B cell (primary cell): ENCODE results near the gene ATG4B. TPM values are rescaled to one million over a fixed set of nuclear protein-coding genes. Genes with fewer than 3 reads are reported as not detected.

Experiments
- ATAC-seq: fragments of 200-7000 bp; cut with Tn5 transposase; one replicate; pipeline ENCODE4 v1.10.0; 2021; ENCODE audit warnings: low read depth, mild to moderate bottlenecking, moderate number of reproducible peaks, moderate library complexity
- CTCF ChIA-PET: fragments of 350-600 bp; sonication (Branson Sonifier 250); formaldehyde crosslinking; loops from one replicate; lab custom pipeline; 2021; ENCODE audit warnings: antibody characterized with exemption, inconsistent platforms; lab: Charles Lee
- POLR2A ChIA-PET: fragments of 350-600 bp; sonication (Branson Sonifier 250); formaldehyde crosslinking; loops from one replicate; lab custom pipeline; 2021; ENCODE audit warnings: antibody characterized with exemption; lab: Charles Lee
- DNase-seq: peaks from one replicate; pipeline ENCODE4 v3.0.0; 2013
- H2AFZ ChIP-seq: 2 replicates; pipeline ENCODE4 v1.6.1; 2012; ENCODE audit warnings: mild to moderate bottlenecking, low read depth, low read length; ENCODE audit not compliant: insufficient read depth, poor library complexity, severe bottlenecking
- H3K27ac ChIP-seq, 2 donors: 1 replicate in 1 of 2; 2 replicates in 1 of 2; pipeline ENCODE4 v1.5.1; 2012 to 2013; ENCODE audit warnings: low read length in 2 of 2, mild to moderate bottlenecking in 2 of 2, moderate library complexity in 1 of 2
- H3K27me3 ChIP-seq, 4 experiments: fragments of 200-600 bp in 1 of 4; sonication (generic) in 1 of 4; replicated peaks in 1 of 4; 1 replicate in 2 of 4; 2 replicates in 2 of 4; pipeline versions ENCODE4 v1.6.1 to v1.7.0; 2013 to 2016; ENCODE audit warnings: low read length in 3 of 4, mild to moderate bottlenecking in 2 of 4, mixed read lengths in 1 of 4, moderate library complexity in 1 of 4; ENCODE audit not compliant: insufficient read depth in 4 of 4, control insufficient read depth in 3 of 4; ENCODE audit errors: control extremely low read depth in 1 of 4
- H3K36me3 ChIP-seq, 2 experiments: replicated peaks in 1 of 2; 1 replicate in 1 of 2; 2 replicates in 1 of 2; pipeline versions ENCODE4 v1.6.1 to v1.7.1; 2013; ENCODE audit warnings: low read length in 1 of 2; ENCODE audit not compliant: insufficient read depth in 2 of 2, control insufficient read depth in 1 of 2; ENCODE audit errors: control extremely low read depth in 1 of 2, extremely low read depth in 1 of 2
- H3K4me1 ChIP-seq, 2 donors: fragments of 200-600 bp in 1 of 2; sonication (generic) in 1 of 2; 1 replicate in 1 of 2; 2 replicates in 1 of 2; pipeline versions ENCODE4 v1.5.1 to v1.6.1; 2013 to 2017; ENCODE audit warnings: low read length in 2 of 2; ENCODE audit not compliant: control insufficient read depth in 2 of 2, insufficient read depth in 2 of 2
- H3K4me2 ChIP-seq: replicated peaks from 2 replicates; pipeline ENCODE3; 2012; ENCODE audit warnings: mild to moderate bottlenecking, low read depth, low read length; ENCODE audit not compliant: poor library complexity, severe bottlenecking
- H3K4me3 ChIP-seq, 5 experiments: fragments of 200-600 bp in 1 of 5; sonication (generic) in 1 of 5; 1 replicate in 3 of 5; 2 replicates in 2 of 5; pipeline versions ENCODE4 v1.5.1 to v1.7.0; 2011 to 2016; ENCODE audit warnings: low read length in 4 of 5, mild to moderate bottlenecking in 4 of 5, low read depth in 2 of 5, control low read depth in 1 of 5, moderate library complexity in 1 of 5; ENCODE audit not compliant: insufficient read depth in 1 of 5; ENCODE audit errors: control extremely low read depth in 1 of 5, extremely low read depth in 1 of 5
- H3K79me2 ChIP-seq: fragments of 200-600 bp; sonication (generic); one replicate; pipeline ENCODE4 v1.6.0; 2016; ENCODE audit warnings: low read length; ENCODE audit not compliant: control insufficient read depth, insufficient read depth
- H3K9ac ChIP-seq: fragments of 200-600 bp; sonication (generic); 2 replicates; pipeline ENCODE4 v1.6.1; 2017; ENCODE audit warnings: mild to moderate bottlenecking, low read length, moderate library complexity
- H3K9me3 ChIP-seq, 3 donors: one replicate each; pipeline versions ENCODE4 v1.6.1 to v1.7.1; 2013; ENCODE audit warnings: low read length in 2 of 3; ENCODE audit not compliant: control insufficient read depth in 2 of 3, insufficient read depth in 1 of 3; ENCODE audit errors: control extremely low read depth in 1 of 3
- H4K20me1 ChIP-seq: 2 replicates; pipeline ENCODE4 v1.6.0; 2012; ENCODE audit warnings: mild to moderate bottlenecking, low read length; ENCODE audit not compliant: insufficient read depth, control insufficient read depth, poor library complexity, severe bottlenecking
- H3K27ac Mint-ChIP-seq: one replicate; pipeline ENCODE4 v1.8.0; 2021; ENCODE audit warnings: mixed read lengths
- H3K27me3 Mint-ChIP-seq: one replicate; pipeline ENCODE4 v1.8.0; 2021; ENCODE audit warnings: mixed read lengths
- H3K4me1 Mint-ChIP-seq: one replicate; pipeline ENCODE4 v1.8.0; 2021; ENCODE audit warnings: mixed read lengths
- H3K4me3 Mint-ChIP-seq: one replicate; pipeline ENCODE4 v1.8.0; 2021; ENCODE audit warnings: mixed read lengths
- H3K9me3 Mint-ChIP-seq: one replicate; pipeline ENCODE4 v1.8.0; 2022; ENCODE audit warnings: mixed read lengths; ENCODE audit not compliant: insufficient read depth
- CTCF ChIP-seq: fragments of 200-600 bp; IDR thresholded peaks from one replicate; pipeline ENCODE4 v1.8.0; 2022; ENCODE audit warnings: antibody characterized with exemption, mild to moderate bottlenecking
- EZH2 ChIP-seq: IDR thresholded peaks from 2 replicates; pipeline ENCODE4 v1.6.1; 2012; ENCODE audit warnings: borderline replicate concordance, low read depth, mild to moderate bottlenecking, moderate library complexity, low read length; ENCODE audit not compliant: insufficient read depth, poor library complexity, severe bottlenecking
- WGBS: methylation state at CpG from one replicate; pipeline ENCODE4 v1.1.5; 2013; ENCODE audit warnings: missing lambda C conversion rate; ENCODE audit not compliant: insufficient coverage; 5-methylcytosine and 5-hydroxymethylcytosine counted together
- intact Hi-C: fragments of 100-400 bp; cut with micrococcal nuclease; formaldehyde crosslinking; loops from one replicate; pipeline ENCODE4 v1.10.0; 2022
- polyA plus RNA-seq: library from polyadenylated mRNA; depleted of rRNA; stranded (reverse); fragments of >200 nt; gene quantifications from 2 replicates; pipeline ENCODE4 v1.2.3, GENCODE V29; 2012
- total RNA-seq, 2 donors: library from RNA; stranded (reverse); fragments of 120-200 nt in 1 of 2; gene quantifications; 1 replicate in 1 of 2; 2 replicates in 1 of 2; pipeline versions ENCODE4 v1.2.3 to v1.2.4, GENCODE V29; 2013 to 2022

The ATG4B gene
- total and polyA plus RNA-seq, 2 donors (not counting 1 experiment from before 2014, with no cell fraction given) = 130 TPM

- no peak overlapping the region for H3K4me3 Mint-ChIP-seq
- no peaks in the 10 kb centered on the region for H3K9me3 Mint-ChIP-seq
- Histone ChIP-seq H3K4me2 (no peak overlapping the region), H4K20me1 (peaks cover 30% of the 10 kb centered on the region), H3K9ac (no peak overlapping the region), H3K27ac (no peak overlapping the region), H3K27me3 (no peaks in the 10 kb centered on the region), H3K36me3 (peaks cover 0 to 20% of the 10 kb centered on the region in 2 experiments), H3K4me3 (no peak overlapping the region), H3K9me3 (no peaks in the 10 kb centered on the region), H2AFZ (no peak overlapping the region), H3K79me2 (peaks cover 86% of the 10 kb centered on the region), H3K4me1 (peaks cover 0 to 9% of the 10 kb centered on the region in 2 donors)
- no peaks in the 10 kb centered on the region for H3K27me3 Mint-ChIP-seq
- H3K4me1 Mint-ChIP-seq = peaks cover 8% of the 10 kb centered on the region
- CTCF ChIA-PET = no interaction called here
- H3K27ac Mint-ChIP-seq = no peak overlapping the region
- ATAC-seq (no peak), DNase-seq (no peak)
- POLR2A ChIA-PET = no interaction called here
- intact Hi-C loops = loop anchor here (10.0 kb wide), 1 partner anchor 415 kb away; no protein-coding TSS in a partner anchor
- 82% methylated on average over 8 of the region's 11 CpGs for WGBS
- TF ChIP-seq EZH2 (no peak), CTCF (no peak)
These were observed 7.6 kb upstream of the ATG4B start for GRCh38 chr2:241629762-241630435.
